H9 (cell line): ENCODE measurements around the gene TEX35. TPM values are rescaled to one million over a fixed set of nuclear protein-coding genes. Genes with fewer than 3 reads are reported as not detected.

Experiments
- DNase-seq: peaks from one replicate; pipeline ENCODE4 v3.0.0-alpha.2; 2017
- H2AFZ ChIP-seq: one replicate; pipeline ENCODE4 v1.6.1; 2013; ENCODE audit warnings: mild to moderate bottlenecking, low read length, control low read depth, moderate library complexity
- H2AK5ac ChIP-seq: 2 replicates; pipeline ENCODE4 v1.6.1; 2013; ENCODE audit warnings: low read length, control low read depth, mixed read lengths; ENCODE audit not compliant: insufficient read length
- H2BK120ac ChIP-seq: one replicate; pipeline ENCODE4 v1.6.1; 2013; ENCODE audit warnings: low read depth, mild to moderate bottlenecking, low read length, control low read depth, inconsistent platforms; ENCODE audit not compliant: poor library complexity, severe bottlenecking
- H2BK12ac ChIP-seq: 2 replicates; pipeline ENCODE4 v1.6.1; 2013; ENCODE audit warnings: low read length, control low read depth, mixed read lengths, low read depth; ENCODE audit not compliant: insufficient read length
- H2BK15ac ChIP-seq: 2 replicates; pipeline ENCODE4 v1.6.1; 2013; ENCODE audit warnings: low read depth, low read length, control low read depth
- H2BK20ac ChIP-seq: one replicate; pipeline ENCODE4 v1.6.1; 2013; ENCODE audit warnings: low read depth, mild to moderate bottlenecking, low read length, control low read depth, inconsistent platforms; ENCODE audit not compliant: poor library complexity, severe bottlenecking
- H2BK5ac ChIP-seq: 2 replicates; pipeline ENCODE4 v1.6.1; 2013; ENCODE audit warnings: low read length, control low read depth, mixed read lengths; ENCODE audit not compliant: insufficient read length
- H3K14ac ChIP-seq: 2 replicates; pipeline ENCODE4 v1.6.1; 2013; ENCODE audit warnings: low read length, control low read depth; ENCODE audit not compliant: insufficient read depth
- H3K18ac ChIP-seq: 2 replicates; pipeline ENCODE4 v1.6.1; 2013; ENCODE audit warnings: low read depth, mild to moderate bottlenecking, mixed read lengths, low read length, control low read depth; ENCODE audit not compliant: insufficient read length
- H3K23ac ChIP-seq: 2 replicates; pipeline ENCODE4 v1.6.1; 2013; ENCODE audit warnings: low read length, control low read depth, mixed read lengths, low read depth; ENCODE audit not compliant: insufficient read length
- H3K23me2 ChIP-seq: 2 replicates; pipeline ENCODE4 v1.6.1; 2013; ENCODE audit warnings: low read depth, mild to moderate bottlenecking, mixed read lengths, low read length, control low read depth; ENCODE audit not compliant: insufficient read length, poor library complexity, severe bottlenecking
- H3K27ac ChIP-seq: 2 replicates; pipeline ENCODE4 v1.5.1; 2013; ENCODE audit warnings: low read length, control low read depth, mixed read lengths, low read depth; ENCODE audit not compliant: insufficient read length
- H3K27me3 ChIP-seq: 2 replicates; pipeline ENCODE4 v1.6.1; 2013; ENCODE audit warnings: low read length, control low read depth, inconsistent platforms; ENCODE audit not compliant: insufficient read depth
- H3K4ac ChIP-seq: 2 replicates; pipeline ENCODE4 v1.6.1; 2013; ENCODE audit warnings: low read depth, mild to moderate bottlenecking, control low read depth, inconsistent platforms, low read length, moderate library complexity
- H3K4me1 ChIP-seq: 2 replicates; pipeline ENCODE4 v1.6.1; 2013; ENCODE audit warnings: low read length, control low read depth, inconsistent platforms; ENCODE audit not compliant: insufficient read depth
- H3K4me2 ChIP-seq: 2 replicates; pipeline ENCODE4 v1.6.1; 2013; ENCODE audit warnings: low read length, control low read depth, mixed read lengths; ENCODE audit not compliant: insufficient read length, insufficient read depth
- H3K56ac ChIP-seq: 2 replicates; pipeline ENCODE4 v1.6.1; 2013; ENCODE audit warnings: low read depth, mild to moderate bottlenecking, mixed read lengths, low read length, control low read depth; ENCODE audit not compliant: insufficient read length
- H3K79me1 ChIP-seq: 2 replicates; pipeline ENCODE4 v1.6.1; 2013; ENCODE audit warnings: low read depth, mild to moderate bottlenecking, moderate library complexity, low read length, control low read depth, inconsistent platforms; ENCODE audit not compliant: insufficient read depth, poor library complexity, severe bottlenecking
- H3K79me2 ChIP-seq: 2 replicates; pipeline ENCODE4 v1.6.1; 2013; ENCODE audit warnings: low read length, control low read depth, inconsistent platforms; ENCODE audit not compliant: insufficient read depth
- H3K9ac ChIP-seq: 2 replicates; pipeline ENCODE4 v1.6.1; 2013; ENCODE audit warnings: low read length, control low read depth, mixed read lengths; ENCODE audit not compliant: insufficient read length; ENCODE audit errors: extremely low read depth
- H3K9me3 ChIP-seq: one replicate; pipeline ENCODE4 v1.6.1; 2013; ENCODE audit warnings: low read depth, low read length, inconsistent platforms; ENCODE audit not compliant: control insufficient read depth
- H3T11ph ChIP-seq: one replicate; pipeline ENCODE4 v1.6.1; 2013; ENCODE audit warnings: mild to moderate bottlenecking, low read length, control low read depth, inconsistent platforms
- H4K20me1 ChIP-seq: one replicate; pipeline ENCODE4 v1.6.1; 2013; ENCODE audit not compliant: control insufficient read depth, insufficient read length, insufficient read depth
- H4K5ac ChIP-seq: 2 replicates; pipeline ENCODE4 v1.6.1; 2013; ENCODE audit warnings: low read depth, mild to moderate bottlenecking, mixed read lengths, low read length, control low read depth; ENCODE audit not compliant: insufficient read length
- H4K8ac ChIP-seq: replicated peaks from 2 replicates; pipeline ENCODE4 v1.6.1; 2013; ENCODE audit warnings: low read length, control low read depth, mixed read lengths, low read depth; ENCODE audit not compliant: insufficient read length
- H4K91ac ChIP-seq: 2 replicates; pipeline ENCODE4 v1.6.1; 2013; ENCODE audit warnings: low read depth, mild to moderate bottlenecking, moderate library complexity, mixed read lengths, low read length, control low read depth; ENCODE audit not compliant: insufficient read length
- H3K27ac Mint-ChIP-seq, 3 experiments: 2 replicates in 2 of 3; 3 replicates in 1 of 3; pipeline ENCODE4 v1.8.0; 2020 to 2021; ENCODE audit warnings: mixed read lengths in 3 of 3, mild to moderate bottlenecking in 1 of 3, moderate library complexity in 1 of 3
- H3K27me3 Mint-ChIP-seq: 2 replicates; pipeline ENCODE4 v1.8.0; 2021; ENCODE audit warnings: low read depth, mild to moderate bottlenecking, moderate library complexity, mixed read lengths
- H3K36me3 Mint-ChIP-seq, 3 experiments: 2 replicates in 2 of 3; 3 replicates in 1 of 3; pipeline ENCODE4 v1.8.0; 2020 to 2021; ENCODE audit warnings: low read depth in 3 of 3, mixed read lengths in 3 of 3; ENCODE audit not compliant: insufficient read depth in 1 of 3
- H3K4me1 Mint-ChIP-seq, 2 experiments: 2 replicates each; pipeline ENCODE4 v1.8.0; 2020; ENCODE audit warnings: mixed read lengths in 2 of 2
- H3K4me3 Mint-ChIP-seq, 2 experiments: 2 replicates in 1 of 2; 3 replicates in 1 of 2; pipeline ENCODE4 v1.8.0; 2020 to 2021; ENCODE audit warnings: mild to moderate bottlenecking in 2 of 2, mixed read lengths in 2 of 2, moderate library complexity in 1 of 2
- H3K9me3 Mint-ChIP-seq, 2 experiments: 2 replicates in 1 of 2; 3 replicates in 1 of 2; pipeline ENCODE4 v1.8.0; 2020; ENCODE audit warnings: mild to moderate bottlenecking in 2 of 2, mixed read lengths in 2 of 2, moderate library complexity in 1 of 2
- total RNA-seq: library from RNA; stranded (reverse); gene quantifications from 2 replicates; pipeline ENCODE4 v1.2.1, GENCODE V29; 2021
- TF ChIP-seq, protein P1 (sequence below): fragments of 200-600 bp; sonication (generic); conservative IDR thresholded peaks from 3 replicates; pipeline ENCODE4 v1.8.0; 2021; ENCODE audit warnings: antibody characterized with exemption, mild to moderate bottlenecking

Gene TEX35
- total RNA-seq, 1 experiment from 2014 or later = not detected

DNA sequence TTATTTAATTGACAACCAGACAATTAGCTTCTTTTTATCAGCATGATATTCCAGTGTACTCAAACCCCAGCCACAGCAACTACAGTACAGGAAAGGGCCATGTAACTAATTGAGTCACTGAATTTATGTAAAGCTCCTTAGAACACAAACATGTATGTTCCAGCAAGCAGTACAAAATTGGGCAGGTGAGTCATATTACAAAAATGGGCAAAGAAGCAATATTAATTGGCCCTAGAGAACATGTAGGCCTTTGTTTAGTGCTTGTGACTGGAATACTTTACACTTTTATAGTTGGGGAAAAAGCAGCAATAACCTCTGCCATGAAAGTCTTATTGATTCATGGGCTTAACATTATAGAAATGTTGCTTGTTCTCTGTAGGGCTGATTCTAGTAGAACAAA, 47.9 kb upstream of the TEX35 start:
- H2BK5ac ChIP-seq = no peak overlapping the region
- H4K91ac ChIP-seq = no peak overlapping the region
- no peaks in the 10 kb centered on the region for H3K79me2 ChIP-seq
- no peak overlapping the region for H3K14ac ChIP-seq
- no peaks in the 10 kb centered on the region for H3K4me1 ChIP-seq
- H3K4me1 Mint-ChIP-seq = peaks cover 6% of the 10 kb centered on the region in 2 experiments; a peak in 3 of 4 replicates
- H3K79me1 ChIP-seq = no peaks in the 10 kb centered on the region
- no peaks in the 10 kb centered on the region for H3K9me3 ChIP-seq
- H2AFZ ChIP-seq = no peak overlapping the region
- H2BK12ac ChIP-seq = no peak overlapping the region
- no peak overlapping the region for H3K18ac ChIP-seq
- no peaks in the 10 kb centered on the region for H3K27me3 Mint-ChIP-seq
- no peak overlapping the region for H3K27ac ChIP-seq
- H3K4me3 Mint-ChIP-seq = no peak overlapping the region
- H3T11ph ChIP-seq = no peak overlapping the region
- no peak overlapping the region for H2AK5ac ChIP-seq
- H3K9me3 Mint-ChIP-seq = no peaks in the 10 kb centered on the region
- no peak overlapping the region for H3K4me2 ChIP-seq
- H3K9ac ChIP-seq = no peak overlapping the region
- H4K20me1 ChIP-seq = no peaks in the 10 kb centered on the region
- H3K56ac ChIP-seq = no peak overlapping the region
- H3K23ac ChIP-seq = no peak overlapping the region
- H3K27ac Mint-ChIP-seq = no peak overlapping the region
- no peak overlapping the region for H2BK120ac ChIP-seq
- DNase-seq = no peak
- TF ChIP-seq, protein P1, sequence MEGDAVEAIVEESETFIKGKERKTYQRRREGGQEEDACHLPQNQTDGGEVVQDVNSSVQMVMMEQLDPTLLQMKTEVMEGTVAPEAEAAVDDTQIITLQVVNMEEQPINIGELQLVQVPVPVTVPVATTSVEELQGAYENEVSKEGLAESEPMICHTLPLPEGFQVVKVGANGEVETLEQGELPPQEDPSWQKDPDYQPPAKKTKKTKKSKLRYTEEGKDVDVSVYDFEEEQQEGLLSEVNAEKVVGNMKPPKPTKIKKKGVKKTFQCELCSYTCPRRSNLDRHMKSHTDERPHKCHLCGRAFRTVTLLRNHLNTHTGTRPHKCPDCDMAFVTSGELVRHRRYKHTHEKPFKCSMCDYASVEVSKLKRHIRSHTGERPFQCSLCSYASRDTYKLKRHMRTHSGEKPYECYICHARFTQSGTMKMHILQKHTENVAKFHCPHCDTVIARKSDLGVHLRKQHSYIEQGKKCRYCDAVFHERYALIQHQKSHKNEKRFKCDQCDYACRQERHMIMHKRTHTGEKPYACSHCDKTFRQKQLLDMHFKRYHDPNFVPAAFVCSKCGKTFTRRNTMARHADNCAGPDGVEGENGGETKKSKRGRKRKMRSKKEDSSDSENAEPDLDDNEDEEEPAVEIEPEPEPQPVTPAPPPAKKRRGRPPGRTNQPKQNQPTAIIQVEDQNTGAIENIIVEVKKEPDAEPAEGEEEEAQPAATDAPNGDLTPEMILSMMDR = no peak
- H2BK15ac ChIP-seq = no peak overlapping the region
- H3K4ac ChIP-seq = no peak overlapping the region
- H4K5ac ChIP-seq = no peak overlapping the region
- H3K23me2 ChIP-seq = no peaks in the 10 kb centered on the region
- no peaks in the 10 kb centered on the region for H3K27me3 ChIP-seq
- peaks cover 13 to 28% (median 21%) of the 10 kb centered on the region in 3 experiments; a peak in 6 of 7 replicates for H3K36me3 Mint-ChIP-seq
- H4K8ac ChIP-seq = no peak overlapping the region
- H2BK20ac ChIP-seq = no peak overlapping the region
